Stromal cell of bone marrow (primary cell): Measurements from ENCODE around the gene SLC4A11.

ENCODE experiments used
- DNase-seq: peaks from one replicate; pipeline ENCODE4 v3.0.0-alpha.2; 2012; ENCODE audit warnings: low read depth

Gene SLC4A11

DNA sequence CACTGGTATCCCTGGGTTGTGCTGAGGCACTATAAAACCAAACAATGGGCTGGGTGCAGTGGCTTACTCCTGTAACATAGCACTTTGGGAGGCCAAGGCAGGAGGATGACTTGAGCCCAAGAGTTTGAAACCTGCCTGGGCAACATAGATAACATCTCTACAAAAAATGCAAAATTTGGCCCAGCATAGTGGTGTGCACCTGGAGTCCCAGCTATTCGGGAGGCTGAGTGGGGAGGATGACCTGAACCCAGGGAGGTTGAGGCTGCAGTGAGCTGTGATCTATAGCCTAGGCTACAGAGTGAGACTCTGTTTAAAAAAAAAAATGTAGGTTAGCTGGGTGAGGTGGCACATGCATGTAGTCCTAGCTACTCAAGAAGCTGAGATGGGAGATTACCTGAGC lies 7.7 kb upstream of the SLC4A11 start:
- no peak for DNase-seq

GRCh38 chr20:3245711-3246110 lies 6.7 kb upstream of the SLC4A11 start:
- no peak for DNase-seq

DNA sequence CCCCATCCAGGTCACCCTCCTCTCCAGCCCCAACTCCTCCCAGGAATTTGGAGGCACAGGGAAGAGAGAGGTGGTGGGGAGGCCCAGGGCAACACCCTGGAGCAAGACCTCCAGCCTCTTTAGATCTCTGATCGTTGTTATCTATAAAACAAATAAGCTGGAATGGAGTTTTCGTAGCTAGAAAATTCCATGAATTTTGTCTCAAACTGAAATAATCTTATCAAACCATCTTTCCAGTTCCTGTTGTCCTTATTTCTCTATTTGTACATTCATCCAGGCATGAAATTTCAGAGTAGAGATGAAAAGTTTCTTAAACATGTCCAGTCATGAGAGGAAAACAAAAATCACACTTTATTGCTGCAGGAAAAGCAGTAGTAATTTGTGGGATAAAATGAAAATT lies 6.2 kb upstream of the SLC4A11 start:
- no peak for DNase-seq

DNA sequence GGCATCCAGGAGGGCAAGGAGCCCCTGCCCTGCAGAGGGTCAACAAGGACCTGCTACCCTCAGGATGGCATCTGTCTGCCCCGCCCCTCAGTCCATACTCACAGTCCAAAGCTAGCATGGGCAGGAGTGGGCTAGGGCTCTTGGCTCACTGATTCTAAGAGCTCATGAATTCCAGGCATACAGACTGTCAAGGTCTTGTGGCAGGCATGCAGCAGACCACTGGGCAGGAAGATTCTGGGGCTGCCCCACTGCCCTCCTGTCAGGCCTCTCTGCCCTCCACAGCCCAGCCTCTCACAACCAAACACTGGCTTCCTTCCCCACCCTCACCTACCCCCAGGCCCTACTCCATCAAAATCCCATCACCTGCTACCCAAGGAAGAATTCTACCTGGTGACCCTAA lies 5.6 kb upstream of the SLC4A11 start:
- no peak for DNase-seq

DNA sequence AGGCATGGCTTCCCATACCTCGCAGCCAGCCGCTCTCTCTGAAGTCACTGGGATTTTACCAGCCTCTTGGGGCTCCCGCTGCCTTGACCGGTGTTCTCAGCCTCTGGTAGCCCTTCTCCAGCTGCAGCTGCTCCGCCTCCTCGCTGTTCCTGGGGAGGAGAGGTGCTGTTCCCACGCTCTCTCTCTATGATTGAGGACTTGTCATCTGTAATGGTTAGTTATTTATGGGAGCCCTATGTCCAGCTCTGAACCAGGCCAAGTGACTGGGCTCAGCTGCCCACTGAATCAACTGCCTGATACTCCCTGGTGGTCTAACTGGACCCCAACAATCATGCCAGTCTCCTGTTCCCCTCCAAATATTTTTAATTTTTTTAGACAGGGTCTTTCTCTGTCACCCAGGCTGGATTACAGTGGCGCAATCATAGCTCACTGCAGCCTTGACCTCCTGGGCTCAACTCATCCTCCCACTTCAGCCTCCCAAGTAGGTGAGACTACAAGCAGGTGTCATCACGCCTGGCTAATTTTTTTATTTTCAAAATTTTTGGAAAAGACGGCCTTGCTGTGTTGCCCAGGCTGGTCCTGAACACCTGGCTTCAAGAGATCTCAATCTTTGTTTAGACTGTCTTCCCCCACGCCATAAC lies 4.8 kb upstream of the SLC4A11 start:
- no peak for DNase-seq

- DNase-seq, result no peak
Measured at GRCh38 chr20:3242172-3242692, 3.2 kb upstream of the SLC4A11 start.

DNA sequence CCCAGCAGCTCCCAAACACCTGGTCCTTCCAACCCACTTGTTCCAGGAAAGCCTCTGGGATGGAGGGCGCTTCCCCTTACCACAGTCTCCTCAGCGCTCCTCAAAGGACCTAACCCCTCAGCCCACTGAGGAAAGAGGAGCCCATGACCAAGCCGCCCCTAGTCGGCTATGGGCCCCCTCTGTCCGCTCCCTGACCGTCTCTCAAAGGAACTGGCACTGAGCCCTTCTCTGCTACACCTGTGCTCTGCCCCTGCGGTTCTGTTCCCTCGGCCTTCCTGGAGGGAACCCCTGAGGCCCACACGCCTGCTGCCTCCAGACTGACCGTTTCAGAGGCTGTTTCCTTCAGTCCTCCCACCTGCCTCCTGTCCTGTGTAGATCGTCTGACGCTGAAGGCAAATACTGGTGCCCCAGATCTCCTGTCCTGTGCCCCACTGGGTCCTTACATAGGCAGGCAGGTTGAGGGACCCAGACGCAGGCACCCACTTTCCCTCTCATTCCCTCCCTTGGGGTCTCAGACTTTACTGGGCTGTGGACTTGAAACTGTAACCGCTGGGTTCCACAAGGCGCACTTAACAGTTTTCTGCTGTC lies 1.9 kb upstream of the SLC4A11 start:
- no peak for DNase-seq

GRCh38 chr20:3239867-3240775 lies 1.1 kb upstream of the SLC4A11 start:
- DNase-seq, result no peak

GRCh38 chr20:3238616-3239025 lies 369 bp downstream of the SLC4A11 start:
- no peak for DNase-seq

GRCh38 chr20:3237958-3238615 lies 903 bp downstream of the SLC4A11 start:
- DNase-seq, result no peak

DNA sequence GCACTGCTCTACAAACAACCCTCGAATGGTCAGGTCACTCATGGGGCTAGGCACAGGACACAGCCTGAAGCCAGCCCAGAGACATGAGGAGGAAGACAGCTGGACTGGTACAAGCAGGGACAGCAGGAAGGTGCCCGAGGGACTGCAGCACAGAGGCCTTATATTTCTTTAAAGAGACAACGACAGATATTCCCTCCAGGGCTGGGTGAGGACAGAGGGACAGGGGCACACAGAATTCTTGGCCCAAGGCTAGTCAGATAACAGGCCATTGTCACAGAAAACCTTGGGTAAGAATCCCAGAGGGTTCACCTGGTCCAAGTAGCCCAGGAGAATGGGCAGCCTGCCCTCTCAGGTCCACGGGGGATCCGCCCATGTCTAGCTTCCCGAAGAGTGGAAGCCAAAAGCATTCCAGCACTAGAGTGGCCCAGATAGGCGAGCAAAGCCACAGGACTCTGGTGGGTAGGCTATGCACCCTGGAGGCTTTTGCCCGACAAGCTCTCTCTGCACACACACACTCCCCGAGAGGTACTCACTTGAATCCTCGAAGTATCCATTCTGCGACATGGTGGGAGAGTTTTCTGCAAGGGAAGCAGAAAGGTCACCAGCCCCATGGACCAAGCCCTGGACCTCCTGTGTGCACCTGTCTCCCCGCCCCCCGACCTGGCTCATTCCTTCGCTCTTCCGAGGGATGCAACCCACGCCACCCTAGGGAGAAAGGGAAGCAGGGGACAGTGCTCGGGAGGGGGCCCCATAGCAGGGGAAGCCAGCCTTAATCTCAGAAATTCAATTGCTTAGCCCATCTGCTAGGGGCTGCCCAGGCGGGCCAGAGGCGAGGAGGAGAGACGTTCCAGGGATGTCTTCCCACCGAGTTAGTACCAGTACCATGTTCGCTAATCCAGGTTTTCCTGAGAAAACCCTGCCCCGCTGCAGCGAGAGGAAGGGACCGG lies 1.7 kb downstream of the SLC4A11 start:
- no peak for DNase-seq

DNA sequence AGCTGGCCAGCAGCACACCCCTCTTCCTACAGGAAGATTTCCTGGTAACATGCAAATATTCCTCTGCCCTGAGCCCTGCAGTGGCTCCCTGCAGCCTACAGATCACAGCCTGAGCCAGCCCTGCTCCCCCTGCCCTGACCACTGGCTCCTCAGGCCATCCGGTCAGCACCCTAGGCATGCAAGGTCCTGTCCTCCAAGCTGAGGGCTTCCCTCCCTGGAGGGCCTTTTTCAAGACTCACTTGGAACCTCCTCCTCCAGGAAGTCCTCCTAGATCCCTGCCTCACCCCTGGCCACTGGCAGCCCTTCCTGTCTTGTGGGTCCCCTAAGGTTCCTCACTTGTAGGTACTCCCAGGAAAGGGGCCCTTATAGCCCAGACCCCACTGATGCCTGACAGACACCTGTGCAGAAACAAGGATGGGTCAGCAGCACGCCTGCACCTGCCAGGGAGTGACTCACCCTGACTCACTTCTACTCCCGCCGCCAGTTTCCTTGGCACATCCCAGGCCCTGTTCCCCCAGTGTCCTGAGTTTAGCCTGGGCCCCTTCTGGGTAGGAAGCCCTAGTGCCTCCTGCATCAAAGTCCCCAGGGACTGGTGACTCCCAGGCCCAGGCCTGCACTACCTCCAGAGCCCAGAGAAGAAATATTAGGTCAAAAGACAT lies 3.2 kb downstream of the SLC4A11 start:
- DNase-seq, result no peak

DNA sequence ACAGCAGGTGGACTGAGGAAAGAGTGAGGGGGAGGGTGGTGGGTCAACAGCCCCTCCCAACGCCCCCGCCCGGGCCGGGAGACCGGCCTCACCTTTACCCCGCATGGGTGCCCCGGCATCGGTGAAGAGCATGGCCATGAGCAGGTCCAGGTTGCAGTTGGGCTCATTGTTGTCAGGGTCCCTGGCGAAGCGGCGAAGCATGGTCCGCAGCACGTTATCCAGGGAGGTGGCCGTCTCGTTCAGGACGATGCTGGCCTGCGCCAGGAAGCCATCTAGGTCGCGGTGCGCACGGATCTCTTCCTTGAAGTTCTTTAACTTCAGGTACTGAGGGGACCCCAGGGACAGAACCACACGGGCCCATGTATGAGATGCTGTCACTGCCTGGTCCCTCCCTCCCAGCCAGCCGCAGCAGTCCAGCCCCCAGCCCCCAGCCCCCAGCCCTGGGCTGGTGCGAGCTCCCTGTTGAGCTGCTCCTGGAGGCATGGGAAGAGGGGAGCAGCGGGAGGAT lies 4.9 kb downstream of the SLC4A11 start:
- DNase-seq, result no peak

GRCh38 chr20:3233131-3233990 lies 5.6 kb downstream of the SLC4A11 start:
- no peak for DNase-seq

DNA sequence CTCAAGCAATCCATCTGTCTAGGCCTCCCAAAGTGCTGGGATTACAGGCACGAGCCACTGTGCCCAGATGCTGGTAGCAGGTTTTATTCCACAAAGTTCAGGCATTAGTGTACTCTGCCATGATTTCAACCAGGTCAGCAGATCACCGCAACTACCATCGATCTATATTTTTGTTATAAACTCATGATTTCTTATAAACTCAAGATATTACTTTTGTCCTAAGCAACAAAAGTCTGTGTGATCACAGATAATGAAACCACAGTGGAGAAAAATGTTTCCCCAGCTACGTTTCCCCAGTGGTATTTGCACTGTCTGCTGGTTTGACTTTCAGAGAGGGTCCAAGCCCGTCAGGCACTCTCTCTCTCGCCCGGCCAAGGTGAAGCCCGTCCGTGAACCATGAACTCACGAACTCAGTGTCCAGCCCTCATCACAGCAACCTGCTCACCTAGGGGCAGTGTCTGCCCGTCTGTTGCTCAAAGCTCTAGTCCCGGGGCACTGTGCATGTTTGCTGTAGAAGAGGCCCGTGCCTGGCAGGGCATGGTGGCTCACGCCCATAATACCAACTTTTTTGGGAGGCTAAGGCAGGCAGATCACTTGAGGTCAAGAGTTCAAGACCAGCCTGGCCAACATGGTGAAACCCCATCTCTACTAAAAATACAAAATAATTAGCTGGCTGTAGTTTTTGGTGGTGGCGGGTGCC lies 7.0 kb downstream of the SLC4A11 start:
- DNase-seq, result no peak

DNA sequence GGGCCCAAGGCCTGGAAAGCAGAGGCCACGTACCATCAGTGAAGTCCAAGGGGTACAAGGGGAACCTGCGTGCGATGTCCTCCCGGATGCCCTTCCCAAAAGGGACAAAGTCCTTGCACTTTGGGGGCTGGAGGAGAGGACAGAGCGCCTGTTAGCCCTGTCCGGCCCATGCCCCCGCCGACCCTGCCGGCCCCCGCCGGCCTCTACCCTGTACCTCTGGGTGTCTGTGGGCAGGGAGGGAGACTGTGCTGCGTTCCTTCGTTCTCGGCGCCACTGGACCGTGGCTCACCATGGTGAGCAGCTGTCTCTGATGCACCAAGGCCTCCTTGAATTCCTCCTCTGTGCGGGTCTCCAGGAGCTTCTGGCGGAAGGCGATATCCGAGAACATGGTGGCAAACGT lies 7.9 kb downstream of the SLC4A11 start:
- no peak for DNase-seq

GRCh38 chr20:3229798-3230197 lies 9.2 kb downstream of the SLC4A11 start:
- no peak for DNase-seq

GRCh38 chr20:3229158-3229557 lies 9.8 kb downstream of the SLC4A11 start:
- no peak for DNase-seq

GRCh38 chr20:3228750-3229032 lies 10.3 kb downstream of the SLC4A11 start:
- DNase-seq, result no peak
